H9 (cell line): Measurements from ENCODE around the gene NEDD4L. TPM values are rescaled to one million over a fixed set of nuclear protein-coding genes. Genes with fewer than 3 reads are reported as not detected.

Source experiments
- DNase-seq: peaks from one replicate; pipeline ENCODE4 v3.0.0-alpha.2; 2017
- H2AFZ ChIP-seq: one replicate; pipeline ENCODE4 v1.6.1; 2013; ENCODE audit warnings: mild to moderate bottlenecking, low read length, control low read depth, moderate library complexity
- H2AK5ac ChIP-seq: 2 replicates; pipeline ENCODE4 v1.6.1; 2013; ENCODE audit warnings: low read length, control low read depth, mixed read lengths; ENCODE audit not compliant: insufficient read length
- H2BK120ac ChIP-seq: one replicate; pipeline ENCODE4 v1.6.1; 2013; ENCODE audit warnings: low read depth, mild to moderate bottlenecking, low read length, control low read depth, inconsistent platforms; ENCODE audit not compliant: poor library complexity, severe bottlenecking
- H2BK12ac ChIP-seq: 2 replicates; pipeline ENCODE4 v1.6.1; 2013; ENCODE audit warnings: low read length, control low read depth, mixed read lengths, low read depth; ENCODE audit not compliant: insufficient read length
- H2BK15ac ChIP-seq: 2 replicates; pipeline ENCODE4 v1.6.1; 2013; ENCODE audit warnings: low read depth, low read length, control low read depth
- H2BK20ac ChIP-seq: one replicate; pipeline ENCODE4 v1.6.1; 2013; ENCODE audit warnings: low read depth, mild to moderate bottlenecking, low read length, control low read depth, inconsistent platforms; ENCODE audit not compliant: poor library complexity, severe bottlenecking
- H2BK5ac ChIP-seq: 2 replicates; pipeline ENCODE4 v1.6.1; 2013; ENCODE audit warnings: low read length, control low read depth, mixed read lengths; ENCODE audit not compliant: insufficient read length
- H3K14ac ChIP-seq: 2 replicates; pipeline ENCODE4 v1.6.1; 2013; ENCODE audit warnings: low read length, control low read depth; ENCODE audit not compliant: insufficient read depth
- H3K18ac ChIP-seq: 2 replicates; pipeline ENCODE4 v1.6.1; 2013; ENCODE audit warnings: low read depth, mild to moderate bottlenecking, mixed read lengths, low read length, control low read depth; ENCODE audit not compliant: insufficient read length
- H3K23ac ChIP-seq: 2 replicates; pipeline ENCODE4 v1.6.1; 2013; ENCODE audit warnings: low read length, control low read depth, mixed read lengths, low read depth; ENCODE audit not compliant: insufficient read length
- H3K23me2 ChIP-seq: 2 replicates; pipeline ENCODE4 v1.6.1; 2013; ENCODE audit warnings: low read depth, mild to moderate bottlenecking, mixed read lengths, low read length, control low read depth; ENCODE audit not compliant: insufficient read length, poor library complexity, severe bottlenecking
- H3K27ac ChIP-seq: 2 replicates; pipeline ENCODE4 v1.5.1; 2013; ENCODE audit warnings: low read length, control low read depth, mixed read lengths, low read depth; ENCODE audit not compliant: insufficient read length
- H3K27me3 ChIP-seq: 2 replicates; pipeline ENCODE4 v1.6.1; 2013; ENCODE audit warnings: low read length, control low read depth, inconsistent platforms; ENCODE audit not compliant: insufficient read depth
- H3K4ac ChIP-seq: 2 replicates; pipeline ENCODE4 v1.6.1; 2013; ENCODE audit warnings: low read depth, mild to moderate bottlenecking, control low read depth, inconsistent platforms, low read length, moderate library complexity
- H3K4me1 ChIP-seq: 2 replicates; pipeline ENCODE4 v1.6.1; 2013; ENCODE audit warnings: low read length, control low read depth, inconsistent platforms; ENCODE audit not compliant: insufficient read depth
- H3K4me2 ChIP-seq: 2 replicates; pipeline ENCODE4 v1.6.1; 2013; ENCODE audit warnings: low read length, control low read depth, mixed read lengths; ENCODE audit not compliant: insufficient read length, insufficient read depth
- H3K56ac ChIP-seq: 2 replicates; pipeline ENCODE4 v1.6.1; 2013; ENCODE audit warnings: low read depth, mild to moderate bottlenecking, mixed read lengths, low read length, control low read depth; ENCODE audit not compliant: insufficient read length
- H3K79me1 ChIP-seq: 2 replicates; pipeline ENCODE4 v1.6.1; 2013; ENCODE audit warnings: low read depth, mild to moderate bottlenecking, moderate library complexity, low read length, control low read depth, inconsistent platforms; ENCODE audit not compliant: insufficient read depth, poor library complexity, severe bottlenecking
- H3K79me2 ChIP-seq: 2 replicates; pipeline ENCODE4 v1.6.1; 2013; ENCODE audit warnings: low read length, control low read depth, inconsistent platforms; ENCODE audit not compliant: insufficient read depth
- H3K9ac ChIP-seq: 2 replicates; pipeline ENCODE4 v1.6.1; 2013; ENCODE audit warnings: low read length, control low read depth, mixed read lengths; ENCODE audit not compliant: insufficient read length; ENCODE audit errors: extremely low read depth
- H3K9me3 ChIP-seq: one replicate; pipeline ENCODE4 v1.6.1; 2013; ENCODE audit warnings: low read depth, low read length, inconsistent platforms; ENCODE audit not compliant: control insufficient read depth
- H3T11ph ChIP-seq: one replicate; pipeline ENCODE4 v1.6.1; 2013; ENCODE audit warnings: mild to moderate bottlenecking, low read length, control low read depth, inconsistent platforms
- H4K20me1 ChIP-seq: one replicate; pipeline ENCODE4 v1.6.1; 2013; ENCODE audit not compliant: control insufficient read depth, insufficient read length, insufficient read depth
- H4K5ac ChIP-seq: 2 replicates; pipeline ENCODE4 v1.6.1; 2013; ENCODE audit warnings: low read depth, mild to moderate bottlenecking, mixed read lengths, low read length, control low read depth; ENCODE audit not compliant: insufficient read length
- H4K8ac ChIP-seq: replicated peaks from 2 replicates; pipeline ENCODE4 v1.6.1; 2013; ENCODE audit warnings: low read length, control low read depth, mixed read lengths, low read depth; ENCODE audit not compliant: insufficient read length
- H4K91ac ChIP-seq: 2 replicates; pipeline ENCODE4 v1.6.1; 2013; ENCODE audit warnings: low read depth, mild to moderate bottlenecking, moderate library complexity, mixed read lengths, low read length, control low read depth; ENCODE audit not compliant: insufficient read length
- H3K27ac Mint-ChIP-seq, 3 experiments: 2 replicates in 2 of 3; 3 replicates in 1 of 3; pipeline ENCODE4 v1.8.0; 2020 to 2021; ENCODE audit warnings: mixed read lengths in 3 of 3, mild to moderate bottlenecking in 1 of 3, moderate library complexity in 1 of 3
- H3K27me3 Mint-ChIP-seq: 2 replicates; pipeline ENCODE4 v1.8.0; 2021; ENCODE audit warnings: low read depth, mild to moderate bottlenecking, moderate library complexity, mixed read lengths
- H3K36me3 Mint-ChIP-seq, 3 experiments: 2 replicates in 2 of 3; 3 replicates in 1 of 3; pipeline ENCODE4 v1.8.0; 2020 to 2021; ENCODE audit warnings: low read depth in 3 of 3, mixed read lengths in 3 of 3; ENCODE audit not compliant: insufficient read depth in 1 of 3
- H3K4me1 Mint-ChIP-seq, 2 experiments: 2 replicates each; pipeline ENCODE4 v1.8.0; 2020; ENCODE audit warnings: mixed read lengths in 2 of 2
- H3K4me3 Mint-ChIP-seq, 2 experiments: 2 replicates in 1 of 2; 3 replicates in 1 of 2; pipeline ENCODE4 v1.8.0; 2020 to 2021; ENCODE audit warnings: mild to moderate bottlenecking in 2 of 2, mixed read lengths in 2 of 2, moderate library complexity in 1 of 2
- H3K9me3 Mint-ChIP-seq, 2 experiments: 2 replicates in 1 of 2; 3 replicates in 1 of 2; pipeline ENCODE4 v1.8.0; 2020; ENCODE audit warnings: mild to moderate bottlenecking in 2 of 2, mixed read lengths in 2 of 2, moderate library complexity in 1 of 2
- WGBS: extraction: QIAGEN DNeasy Blood & Tissue Kit; methylation state at CpG from one replicate; pipeline ENCODE4 v1.1.7; 2013; ENCODE audit warnings: missing lambda C conversion rate, low lambda C conversion rate, mixed read lengths; ENCODE audit not compliant: insufficient read length; ENCODE audit errors: extremely low coverage; 5-methylcytosine and 5-hydroxymethylcytosine counted together
- total RNA-seq: library from RNA; stranded (reverse); gene quantifications from 2 replicates; pipeline ENCODE4 v1.2.1, GENCODE V29; 2021
- TF ChIP-seq, protein P1 (sequence below): fragments of 200-600 bp; sonication (generic); conservative IDR thresholded peaks from 3 replicates; pipeline ENCODE4 v1.8.0; 2021; ENCODE audit warnings: antibody characterized with exemption, mild to moderate bottlenecking

The NEDD4L gene
- total RNA-seq, 1 experiment from 2014 or later = 76.3 TPM

DNA sequence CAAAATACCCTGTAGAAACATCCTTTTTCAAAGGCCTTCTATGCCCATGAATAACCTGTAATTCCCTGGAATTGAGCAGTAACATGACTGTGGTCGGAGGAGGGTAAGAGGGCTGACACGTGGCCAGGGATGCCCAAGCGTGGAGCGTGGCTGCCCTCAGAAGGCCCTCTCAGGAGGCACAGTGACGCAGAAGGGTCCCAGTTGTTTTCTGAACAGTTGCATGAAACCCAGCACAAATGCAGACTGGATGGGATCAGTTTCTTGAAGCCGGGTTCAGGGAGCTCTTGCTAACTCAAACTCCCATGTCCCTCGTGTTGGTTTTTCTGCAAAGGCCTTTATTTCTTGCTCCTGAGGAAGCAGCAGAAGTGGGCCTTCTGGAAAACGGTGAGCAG is 347.9 kb downstream of the NEDD4L start:
- no peak overlapping the region for H3K4me2 ChIP-seq
- H2AK5ac ChIP-seq = no peak overlapping the region
- no peak overlapping the region for H4K8ac ChIP-seq
- Mint-ChIP-seq H3K9me3 (no peaks in the 10 kb centered on the region), H3K4me1 (peaks cover 16 to 22% of the 10 kb centered on the region in 2 experiments), H3K36me3 (peaks cover 8 to 74% (median 69%) of the 10 kb centered on the region in 3 experiments; a peak in 6 of 7 replicates), H3K27me3 (peaks cover 2% of the 10 kb centered on the region; the same call in 1 of the 2 replicates), H3K4me3 (no peak overlapping the region), H3K27ac (peak overlapping the region in 2 of 3 experiments; percentile 24 to 29; a peak in 2 of 7 replicates)
- H3K27me3 ChIP-seq = no peaks in the 10 kb centered on the region
- H2BK5ac ChIP-seq = no peak overlapping the region
- no peak overlapping the region for H3K27ac ChIP-seq
- H2BK15ac ChIP-seq = no peak overlapping the region
- TF ChIP-seq, protein P1, sequence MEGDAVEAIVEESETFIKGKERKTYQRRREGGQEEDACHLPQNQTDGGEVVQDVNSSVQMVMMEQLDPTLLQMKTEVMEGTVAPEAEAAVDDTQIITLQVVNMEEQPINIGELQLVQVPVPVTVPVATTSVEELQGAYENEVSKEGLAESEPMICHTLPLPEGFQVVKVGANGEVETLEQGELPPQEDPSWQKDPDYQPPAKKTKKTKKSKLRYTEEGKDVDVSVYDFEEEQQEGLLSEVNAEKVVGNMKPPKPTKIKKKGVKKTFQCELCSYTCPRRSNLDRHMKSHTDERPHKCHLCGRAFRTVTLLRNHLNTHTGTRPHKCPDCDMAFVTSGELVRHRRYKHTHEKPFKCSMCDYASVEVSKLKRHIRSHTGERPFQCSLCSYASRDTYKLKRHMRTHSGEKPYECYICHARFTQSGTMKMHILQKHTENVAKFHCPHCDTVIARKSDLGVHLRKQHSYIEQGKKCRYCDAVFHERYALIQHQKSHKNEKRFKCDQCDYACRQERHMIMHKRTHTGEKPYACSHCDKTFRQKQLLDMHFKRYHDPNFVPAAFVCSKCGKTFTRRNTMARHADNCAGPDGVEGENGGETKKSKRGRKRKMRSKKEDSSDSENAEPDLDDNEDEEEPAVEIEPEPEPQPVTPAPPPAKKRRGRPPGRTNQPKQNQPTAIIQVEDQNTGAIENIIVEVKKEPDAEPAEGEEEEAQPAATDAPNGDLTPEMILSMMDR = peak; percentile 45
- H2BK12ac ChIP-seq = no peak overlapping the region
- no peak overlapping the region for H3K23ac ChIP-seq
- no peak overlapping the region for H2AFZ ChIP-seq
- no peaks in the 10 kb centered on the region for H3K9me3 ChIP-seq
- no peak overlapping the region for H3K14ac ChIP-seq
- WGBS = no CpG with 5 or more reads among the region's 8 CpGs
- no peaks in the 10 kb centered on the region for H4K20me1 ChIP-seq
- no peaks in the 10 kb centered on the region for H3K23me2 ChIP-seq
- no peak overlapping the region for H3T11ph ChIP-seq
- DNase-seq = no peak
- H2BK20ac ChIP-seq = no peak overlapping the region
- H3K4me1 ChIP-seq = no peaks in the 10 kb centered on the region; the same call in 1 of the 2 replicates
- no peak overlapping the region for H4K91ac ChIP-seq
- no peak overlapping the region for H3K56ac ChIP-seq
- H3K4ac ChIP-seq = no peak overlapping the region
- no peak overlapping the region for H3K18ac ChIP-seq
- H3K79me2 ChIP-seq = no peaks in the 10 kb centered on the region
- H3K79me1 ChIP-seq = no peaks in the 10 kb centered on the region
- no peak overlapping the region for H2BK120ac ChIP-seq
- no peak overlapping the region for H4K5ac ChIP-seq
- no peak overlapping the region for H3K9ac ChIP-seq
